ENCODE measurements around the gene AZIN2.
"Not testable (repeated sequence)": the region's sequence is repeated elsewhere in the genome, so short reads cannot be mapped to it uniquely, and the experiment has no call there.

DNA sequence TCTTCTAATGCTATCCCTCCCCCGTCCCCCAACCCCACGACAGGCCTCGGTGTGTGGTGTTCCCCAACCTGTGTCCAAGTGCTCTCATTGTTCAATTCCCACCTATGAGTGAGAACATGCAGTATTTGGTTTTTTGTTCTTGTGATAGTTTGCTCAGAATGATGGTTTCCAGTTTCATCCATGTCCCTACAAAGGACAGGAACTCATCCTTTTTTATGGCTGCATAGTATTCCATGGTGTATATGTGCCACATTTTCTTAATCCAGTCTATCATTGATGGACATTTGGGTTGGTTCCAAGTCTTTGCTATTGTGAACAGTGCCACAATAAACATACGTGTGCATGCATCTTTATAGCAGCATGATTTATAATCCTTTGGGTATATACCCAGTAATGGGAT is 43.7 kb downstream of the AZIN2 start:
- TF ChIP-seq, protein P1, sequence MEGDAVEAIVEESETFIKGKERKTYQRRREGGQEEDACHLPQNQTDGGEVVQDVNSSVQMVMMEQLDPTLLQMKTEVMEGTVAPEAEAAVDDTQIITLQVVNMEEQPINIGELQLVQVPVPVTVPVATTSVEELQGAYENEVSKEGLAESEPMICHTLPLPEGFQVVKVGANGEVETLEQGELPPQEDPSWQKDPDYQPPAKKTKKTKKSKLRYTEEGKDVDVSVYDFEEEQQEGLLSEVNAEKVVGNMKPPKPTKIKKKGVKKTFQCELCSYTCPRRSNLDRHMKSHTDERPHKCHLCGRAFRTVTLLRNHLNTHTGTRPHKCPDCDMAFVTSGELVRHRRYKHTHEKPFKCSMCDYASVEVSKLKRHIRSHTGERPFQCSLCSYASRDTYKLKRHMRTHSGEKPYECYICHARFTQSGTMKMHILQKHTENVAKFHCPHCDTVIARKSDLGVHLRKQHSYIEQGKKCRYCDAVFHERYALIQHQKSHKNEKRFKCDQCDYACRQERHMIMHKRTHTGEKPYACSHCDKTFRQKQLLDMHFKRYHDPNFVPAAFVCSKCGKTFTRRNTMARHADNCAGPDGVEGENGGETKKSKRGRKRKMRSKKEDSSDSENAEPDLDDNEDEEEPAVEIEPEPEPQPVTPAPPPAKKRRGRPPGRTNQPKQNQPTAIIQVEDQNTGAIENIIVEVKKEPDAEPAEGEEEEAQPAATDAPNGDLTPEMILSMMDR (IDR thresholded peaks at IDR 0.05): not testable (repeated sequence)
- not testable (repeated sequence) for TF ChIP-seq POLR2A (IDR thresholded peaks at IDR 0.05)

Measured in right lobe of liver (tissue), 4 donors.